HG03354 (cell line): ENCODE measurements around the gene KLHDC10.
"Not testable (repeated sequence)": the region's sequence is repeated elsewhere in the genome, so short reads cannot be mapped to it uniquely, and the experiment has no call there.

Experiments used
- ATAC-seq: cut with Tn5 transposase; IDR thresholded peaks from one replicate; pipeline ENCODE4 v1.9.1; 2021; ENCODE audit warnings: mild to moderate bottlenecking; ENCODE audit not compliant: unreplicated experiment, poor library complexity, severe bottlenecking

KLHDC10 gene

GRCh38 chr7:130071701-130072622 is 1.6 kb downstream of the KLHDC10 start:
- ATAC-seq, result peak; percentile 32

GRCh38 chr7:130079846-130080394 is 9.6 kb downstream of the KLHDC10 start:
- ATAC-seq, result no peak

- not testable (repeated sequence) for ATAC-seq
These were observed 13.2 kb downstream of the KLHDC10 start for GRCh38 chr7:130083497-130083896.

GRCh38 chr7:130084037-130084875 is 13.9 kb downstream of the KLHDC10 start:
- ATAC-seq, result no peak

- not testable (repeated sequence) for ATAC-seq
These were observed 14.9 kb downstream of the KLHDC10 start for GRCh38 chr7:130085235-130085634.

- no peak for ATAC-seq
These were observed 16.6 kb downstream of the KLHDC10 start for GRCh38 chr7:130086938-130087337.

- ATAC-seq, result no peak
These were observed 17.0 kb downstream of the KLHDC10 start for GRCh38 chr7:130087364-130087763.

- ATAC-seq, result no peak
These were observed 20.6 kb downstream of the KLHDC10 start for GRCh38 chr7:130090745-130091532.

- no peak for ATAC-seq
These were observed 21.7 kb downstream of the KLHDC10 start for GRCh38 chr7:130091999-130092398.

GRCh38 chr7:130092598-130092997 is 22.3 kb downstream of the KLHDC10 start:
- ATAC-seq, result peak; percentile 60

GRCh38 chr7:130095812-130096211 is 25.5 kb downstream of the KLHDC10 start:
- ATAC-seq, result no peak

- no peak for ATAC-seq
These were observed 26.0 kb downstream of the KLHDC10 start for GRCh38 chr7:130096243-130096827.

- no peak for ATAC-seq
These were observed 29.0 kb downstream of the KLHDC10 start for GRCh38 chr7:130099331-130099730.

GRCh38 chr7:130102588-130102987 is 32.3 kb downstream of the KLHDC10 start:
- no peak for ATAC-seq

GRCh38 chr7:130107949-130108674 is 37.8 kb downstream of the KLHDC10 start:
- ATAC-seq, result no peak

- ATAC-seq, result no peak
These were observed 38.5 kb downstream of the KLHDC10 start for GRCh38 chr7:130108809-130109208.

GRCh38 chr7:130112093-130112492 is 41.8 kb downstream of the KLHDC10 start:
- no peak for ATAC-seq

GRCh38 chr7:130112662-130113425 is 42.5 kb downstream of the KLHDC10 start:
- ATAC-seq, result no peak
